Amniotic stem cell (primary cell): ENCODE results near the gene CD9.

Experiments
- DNase-seq: peaks from one replicate; lab custom pipeline; 2025; lab: John Stamatoyannopoulos, UW

CD9 gene

GRCh38 chr12:6221146-6221545 lies 20.9 kb downstream of the CD9 start:
- DNase-seq = no peak

GRCh38 chr12:6222078-6222654 lies 22.0 kb downstream of the CD9 start:
- no peak for DNase-seq

- no peak for DNase-seq
Observed at GRCh38 chr12:6223545-6223944, 23.3 kb downstream of the CD9 start.

GRCh38 chr12:6224550-6224949 lies 24.4 kb downstream of the CD9 start:
- DNase-seq = no peak

GRCh38 chr12:6225630-6226001 lies 25.4 kb downstream of the CD9 start:
- DNase-seq = no peak

GRCh38 chr12:6226002-6226678 lies 25.9 kb downstream of the CD9 start:
- DNase-seq = no peak

- no peak for DNase-seq
Observed at GRCh38 chr12:6226679-6227051, 26.5 kb downstream of the CD9 start.

GRCh38 chr12:6228535-6229223 lies 28.5 kb downstream of the CD9 start:
- no peak for DNase-seq

GRCh38 chr12:6229224-6230218 lies 29.3 kb downstream of the CD9 start:
- DNase-seq = peak; percentile 74

GRCh38 chr12:6230321-6231110 lies 30.3 kb downstream of the CD9 start:
- no peak for DNase-seq

- no peak for DNase-seq
Observed at GRCh38 chr12:6231359-6232268, 31.4 kb downstream of the CD9 start.

- no peak for DNase-seq
Observed at GRCh38 chr12:6233121-6233971, 33.1 kb downstream of the CD9 start.

- DNase-seq = no peak
Observed at GRCh38 chr12:6234214-6234613, 34.0 kb downstream of the CD9 start.

GRCh38 chr12:6234906-6235305 lies 34.7 kb downstream of the CD9 start:
- DNase-seq = no peak

GRCh38 chr12:6235499-6235898 lies 35.3 kb downstream of the CD9 start:
- DNase-seq = no peak

- DNase-seq = no peak
Observed at GRCh38 chr12:6235906-6236640, 35.9 kb downstream of the CD9 start.

- no peak for DNase-seq
Observed at GRCh38 chr12:6236641-6236940, 36.4 kb downstream of the CD9 start.

GRCh38 chr12:6237830-6238229 lies 37.6 kb downstream of the CD9 start:
- no peak for DNase-seq

- no peak for DNase-seq
Observed at GRCh38 chr12:6238875-6239274, 38.7 kb downstream of the CD9 start.
